IMR-90 (cell line): ENCODE measurements around the gene STX2. TPM values are rescaled to one million over a fixed set of nuclear protein-coding genes. Genes with fewer than 3 reads are reported as not detected.
A peak's percentile ranks its signal among the peaks of the same experiment; 100 is the strongest.
"Not testable (repeated sequence)": the region's sequence is repeated elsewhere in the genome, so short reads cannot be mapped to it uniquely, and the experiment has no call there.

Experiments
- ATAC-seq: fragments of 200-7000 bp; cut with Tn5 transposase; 2 replicates; pipeline ENCODE4 v1.9.1; 2020; ENCODE audit warnings: low read depth, mild to moderate bottlenecking, moderate library complexity
- BruUV-seq: library from RNA; stranded (reverse); fragments of 400-500 nt; replicated peaks from 2 replicates; lab custom pipeline; 2021; lab: Mats Ljungman, UMichigan
- CTCF ChIA-PET: fragments of 300-600 bp; formaldehyde crosslinking; extraction: SDS; loops from one replicate; lab custom pipeline; 2021; ENCODE audit warnings: antibody characterized with exemption; lab: Yijun Ruan, JAX
- POLR2A ChIA-PET: fragments of 300-600 bp; sonication (Branson Sonifier 250); formaldehyde crosslinking; loops from one replicate; lab custom pipeline; 2022; ENCODE audit warnings: antibody characterized with exemption; ENCODE audit not compliant: unreplicated experiment; lab: Charles Lee
- DNase-seq: peaks from one replicate; pipeline ENCODE4 v3.0.0; 2013
- H2AFZ ChIP-seq: replicated peaks from 2 replicates; pipeline ENCODE3; 2013; ENCODE audit warnings: low read length, mild to moderate bottlenecking; ENCODE audit not compliant: poor library complexity
- H2AK5ac ChIP-seq: 2 replicates; pipeline ENCODE4 v1.6.1; 2013; ENCODE audit warnings: low read depth, low read length, inconsistent platforms
- H2AK9ac ChIP-seq: replicated peaks from 2 replicates; pipeline ENCODE3; 2013; ENCODE audit warnings: mild to moderate bottlenecking, low read depth, low read length, moderate library complexity; ENCODE audit not compliant: poor library complexity
- H2BK120ac ChIP-seq: 2 replicates; pipeline ENCODE4 v1.6.1; 2013; ENCODE audit warnings: low read depth, low read length, inconsistent platforms
- H2BK15ac ChIP-seq: 3 replicates; pipeline ENCODE4 v1.6.1; 2013; ENCODE audit warnings: low read depth, low read length, inconsistent platforms
- H2BK20ac ChIP-seq: 2 replicates; pipeline ENCODE4 v1.6.1; 2013; ENCODE audit warnings: low read depth, mild to moderate bottlenecking, inconsistent platforms, low read length, moderate library complexity
- H2BK5ac ChIP-seq: 2 replicates; pipeline ENCODE4 v1.6.1; 2013; ENCODE audit warnings: mild to moderate bottlenecking, low read depth, low read length, inconsistent platforms; ENCODE audit not compliant: poor library complexity, severe bottlenecking
- H3K14ac ChIP-seq: replicated peaks from 2 replicates; pipeline ENCODE4 v1.6.1; 2013; ENCODE audit warnings: low read depth, low read length, inconsistent platforms
- H3K18ac ChIP-seq: 2 replicates; pipeline ENCODE4 v1.6.1; 2013; ENCODE audit warnings: low read depth, low read length, control low read depth
- H3K23ac ChIP-seq: 2 replicates; pipeline ENCODE4 v1.6.1; 2013; ENCODE audit warnings: low read depth, low read length, inconsistent platforms
- H3K27ac ChIP-seq: 2 replicates; pipeline ENCODE4 v1.5.1; 2013; ENCODE audit warnings: mild to moderate bottlenecking, control low read depth, low read length; ENCODE audit not compliant: insufficient read depth
- H3K27me3 ChIP-seq: 2 replicates; pipeline ENCODE4 v1.6.1; 2013; ENCODE audit warnings: low read length; ENCODE audit not compliant: control insufficient read depth, insufficient read depth
- H3K36me3 ChIP-seq: 2 replicates; pipeline ENCODE4 v1.6.1; 2013; ENCODE audit warnings: low read length, mixed read lengths; ENCODE audit not compliant: control insufficient read depth, insufficient read depth
- H3K4ac ChIP-seq: 2 replicates; pipeline ENCODE4 v1.6.1; 2013; ENCODE audit warnings: low read depth, low read length, inconsistent platforms
- H3K4me1 ChIP-seq: 2 replicates; pipeline ENCODE4 v1.6.1; 2013; ENCODE audit warnings: low read length, mixed read lengths; ENCODE audit not compliant: control insufficient read depth, insufficient read depth
- H3K4me2 ChIP-seq: 2 replicates; pipeline ENCODE4 v1.6.1; 2013; ENCODE audit warnings: low read depth, mild to moderate bottlenecking, control low read depth, low read length, moderate library complexity
- H3K4me3 ChIP-seq: 2 replicates; pipeline ENCODE4 v1.5.1; 2013; ENCODE audit warnings: low read depth, mild to moderate bottlenecking, control low read depth, low read length, moderate library complexity; ENCODE audit not compliant: insufficient read depth
- H3K56ac ChIP-seq: 2 replicates; pipeline ENCODE4 v1.6.1; 2013; ENCODE audit warnings: low read length, inconsistent platforms; ENCODE audit not compliant: insufficient read depth; ENCODE audit errors: extremely low read depth
- H3K79me1 ChIP-seq, 2 experiments: 2 replicates each; pipeline ENCODE4 v1.6.1; 2013; ENCODE audit warnings: low read length in 2 of 2, inconsistent platforms in 1 of 2, low read depth in 1 of 2
- H3K9ac ChIP-seq: 2 replicates; pipeline ENCODE4 v1.6.1; 2013; ENCODE audit warnings: low read depth, low read length, control low read depth
- H3K9me1 ChIP-seq: 2 replicates; pipeline ENCODE4 v1.6.1; 2013; ENCODE audit warnings: low read length, inconsistent platforms; ENCODE audit not compliant: insufficient read depth
- H3K9me3 ChIP-seq: 2 replicates; pipeline ENCODE4 v1.6.1; 2013; ENCODE audit warnings: low read length; ENCODE audit not compliant: control insufficient read depth, insufficient read depth
- H4K20me1 ChIP-seq: 2 replicates; pipeline ENCODE4 v1.6.1; 2013; ENCODE audit warnings: low read length, inconsistent platforms; ENCODE audit not compliant: insufficient read depth
- H4K5ac ChIP-seq: 2 replicates; pipeline ENCODE4 v1.6.1; 2013; ENCODE audit warnings: mild to moderate bottlenecking, low read depth, low read length, control low read depth
- H4K8ac ChIP-seq, 2 experiments: 2 replicates each; pipeline ENCODE4 v1.6.1; 2013; ENCODE audit warnings: low read depth in 2 of 2, low read length in 2 of 2, control low read depth in 1 of 2, inconsistent platforms in 1 of 2
- H4K91ac ChIP-seq: 2 replicates; pipeline ENCODE4 v1.6.1; 2013; ENCODE audit warnings: low read depth, low read length, inconsistent platforms; ENCODE audit not compliant: insufficient read depth
- WGBS, 2 experiments: methylation state at CpG; one replicate each; pipeline versions ENCODE4 v1.1.5 to v1.1.7; 2013; ENCODE audit warnings: missing lambda C conversion rate in 2 of 2; ENCODE audit not compliant: insufficient read length in 1 of 2; ENCODE audit errors: extremely low coverage in 2 of 2; 5-methylcytosine and 5-hydroxymethylcytosine counted together
- dilution Hi-C: fragments of 300-500 bp; cut with HindIII; formaldehyde crosslinking; loops from one replicate; pipeline ENCODE4 v1.14.3; 2018; ENCODE audit warnings: low sequenced_read_pairs; ENCODE audit not compliant: unreplicated experiment
- in situ Hi-C: fragments of 300-500 bp; cut with MboI; formaldehyde crosslinking; loops from 3 replicates; pipeline ENCODE4 v1.14.3; 2019; ENCODE audit warnings: low sequenced_read_pairs, inconsistent platforms, mixed read lengths
- intact Hi-C: fragments of 100-400 bp; cut with micrococcal nuclease; formaldehyde crosslinking; loops from 2 replicates; pipeline ENCODE4 v1.10.0; 2022
- polyA plus RNA-seq, 3 experiments: library from polyadenylated mRNA; depleted of rRNA; stranded (reverse); fragments of >200 nt; gene quantifications; 2 replicates each; pipeline ENCODE4 v1.2.3, GENCODE V29; 2012; ENCODE audit warnings: low replicate concordance in 1 of 3
- total RNA-seq: library from RNA; depleted of rRNA; stranded (reverse); fragments of >200 nt; gene quantifications from 2 replicates; pipeline ENCODE4 v1.2.3, GENCODE V29; 2012

The STX2 gene
- total and polyA plus RNA-seq, 2 of the 4 experiments (the other 2 are of a cell fraction) = 26.9 to 32.5 TPM

DNA sequence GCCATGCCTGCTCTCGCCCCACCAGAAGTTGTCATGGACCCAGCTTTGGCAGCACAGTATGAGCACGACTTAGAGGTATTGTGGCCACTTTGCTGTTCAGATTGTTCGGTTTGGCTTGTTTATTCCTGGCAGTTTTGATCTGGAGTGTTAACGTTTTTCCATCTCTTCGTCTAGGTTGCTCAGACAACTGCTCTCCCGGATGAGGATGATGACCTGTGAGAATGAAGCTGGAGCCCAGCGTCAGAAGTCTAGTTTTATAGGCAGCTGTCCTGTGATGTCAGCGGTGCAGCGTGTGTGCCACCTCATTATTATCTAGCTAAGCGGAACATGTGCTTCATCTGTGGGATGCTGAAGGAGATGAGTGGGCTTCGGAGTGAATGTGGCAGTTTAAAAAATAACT lies 36.7 kb upstream of the STX2 start:
- H3K4me2 ChIP-seq, H2BK20ac ChIP-seq, H4K8ac ChIP-seq, H3K9me3 ChIP-seq, H3K4me3 ChIP-seq, CTCF ChIA-PET, H3K9me1 ChIP-seq, H3K18ac ChIP-seq, H3K14ac ChIP-seq, ATAC-seq, H4K5ac ChIP-seq, H3K4me1 ChIP-seq, H2AFZ ChIP-seq, H3K9ac ChIP-seq, H3K27me3 ChIP-seq, H2BK120ac ChIP-seq, H3K27ac ChIP-seq, H4K91ac ChIP-seq, DNase-seq, H3K23ac ChIP-seq, H2BK5ac ChIP-seq, H3K4ac ChIP-seq, intact Hi-C loops, dilution Hi-C loops, H2AK9ac ChIP-seq, POLR2A ChIA-PET, H2BK15ac ChIP-seq, H2AK5ac ChIP-seq, in situ Hi-C loops, H3K56ac ChIP-seq: not testable (repeated sequence)
- Histone ChIP-seq H3K36me3 (peaks cover 22% of the 10 kb centered on the region), H3K79me1 (peaks cover 11 to 32% of the 10 kb centered on the region in 2 experiments; a peak in 2 of 4 replicates), H4K20me1 (peaks cover 27% of the 10 kb centered on the region)
- WGBS, 2 experiments = 65% methylated on average over 2 of the region's 11 CpGs; no CpG with 5 or more reads in 1 of the 2 experiments
- BruUV-seq = TSS peak; percentile 53
